NCI-H1092 treated with DMSO at 0.1 percent for 48 hours (cell line): ENCODE results near the gene CIB4.
"Not testable (repeated sequence)": the region's sequence is repeated elsewhere in the genome, so short reads cannot be mapped to it uniquely, and the experiment has no call there.

ENCODE experiments used
- DNase-seq: peaks from one replicate; lab custom pipeline; 2025; lab: John Stamatoyannopoulos, UW

CIB4 gene

DNA sequence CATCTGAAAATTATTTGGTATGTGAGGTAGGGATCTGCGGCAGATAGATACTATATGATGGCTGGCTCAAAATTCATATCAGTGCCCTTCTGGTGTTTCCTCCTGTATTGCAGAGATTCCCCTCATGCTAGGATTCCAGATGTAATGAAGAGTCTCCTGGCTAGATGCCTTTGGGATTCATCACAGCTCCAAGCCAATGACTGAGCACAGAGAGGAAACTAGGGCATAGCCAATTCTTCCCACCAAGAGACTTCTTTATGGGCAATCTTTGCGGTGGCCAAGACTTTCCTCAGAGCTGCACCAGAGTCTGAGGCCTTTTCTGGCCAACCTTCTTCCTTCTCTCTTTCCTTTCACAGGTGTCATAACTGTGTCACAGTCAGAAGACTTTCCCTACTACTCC, 25.5 kb upstream of the CIB4 start:
- no peak for DNase-seq

DNA sequence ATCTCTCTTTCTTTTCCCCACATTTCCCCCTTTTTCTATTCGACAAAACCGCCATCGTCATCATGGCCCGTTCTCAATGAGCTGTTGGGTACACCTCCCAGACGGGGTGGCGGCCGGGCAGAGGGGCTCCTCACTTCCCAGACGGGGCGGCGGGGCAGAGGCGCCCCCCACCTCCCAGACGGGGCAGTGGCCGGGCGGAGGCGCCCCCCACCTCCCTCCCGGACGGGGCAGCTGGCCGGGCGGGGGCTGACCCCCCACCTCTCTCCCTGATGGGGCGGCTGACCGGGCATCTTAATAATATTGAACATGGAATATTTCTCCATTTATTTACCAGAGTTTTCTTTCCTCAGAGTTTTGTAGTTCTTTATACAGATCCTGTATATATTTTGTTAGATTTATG, 24.1 kb upstream of the CIB4 start:
- not testable (repeated sequence) for DNase-seq

DNA sequence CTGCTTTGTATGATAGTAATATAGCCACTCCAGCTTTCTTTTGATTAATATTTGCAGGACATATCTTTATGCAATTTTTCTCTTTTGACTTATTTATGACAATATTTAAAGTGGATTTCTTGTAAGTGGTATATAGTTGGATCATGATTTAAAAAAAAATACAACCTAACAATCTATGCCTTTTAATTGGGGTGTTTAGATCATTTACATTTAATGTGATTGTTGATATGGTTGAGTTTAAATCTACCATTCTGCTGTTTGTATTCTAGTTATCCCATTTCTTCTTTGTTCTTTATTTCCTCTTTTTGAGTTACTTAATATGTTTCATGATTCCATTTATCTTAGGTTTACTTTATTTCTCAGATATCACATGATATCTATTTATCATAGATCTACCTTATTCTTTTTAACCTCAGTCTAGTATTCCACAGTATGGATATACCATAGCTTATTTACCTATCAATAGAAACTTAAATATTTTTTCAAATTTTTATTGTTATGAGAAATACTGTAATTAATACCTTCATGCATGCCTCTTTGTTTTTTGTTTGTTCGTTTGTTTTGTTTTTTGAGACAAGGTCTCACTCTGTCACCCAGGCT, 19.3 kb upstream of the CIB4 start:
- no peak for DNase-seq

DNA sequence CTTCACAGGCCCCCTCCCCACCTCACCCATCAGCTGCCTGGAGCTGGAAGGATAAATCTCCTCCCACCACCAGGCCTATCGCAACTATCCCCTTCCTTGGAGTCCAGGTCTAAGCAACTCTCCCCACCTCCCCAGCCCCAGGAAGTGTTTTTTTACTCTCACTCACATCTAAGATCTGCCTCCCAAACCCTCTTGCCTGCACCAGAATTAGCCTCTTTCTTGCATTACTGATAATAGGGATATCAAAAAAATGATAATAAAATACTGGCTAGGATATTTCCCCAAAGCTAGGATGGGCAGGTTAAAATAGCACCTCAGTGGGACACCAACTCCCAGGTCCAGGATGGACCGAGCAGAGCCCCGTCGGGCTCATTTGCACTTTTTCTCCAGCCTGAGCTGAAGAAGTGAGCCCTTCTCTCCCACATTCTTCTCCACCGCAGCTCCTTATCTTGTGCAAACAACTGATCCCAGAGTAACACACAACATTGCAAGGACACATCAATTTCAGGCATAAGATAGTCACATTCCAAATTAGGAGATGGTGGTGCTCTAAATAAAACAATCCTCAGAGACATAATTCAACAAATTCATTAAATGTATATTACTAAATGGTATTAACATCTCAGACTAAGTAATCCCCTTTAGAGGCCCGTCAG, 17.7 kb upstream of the CIB4 start:
- no peak for DNase-seq

DNA sequence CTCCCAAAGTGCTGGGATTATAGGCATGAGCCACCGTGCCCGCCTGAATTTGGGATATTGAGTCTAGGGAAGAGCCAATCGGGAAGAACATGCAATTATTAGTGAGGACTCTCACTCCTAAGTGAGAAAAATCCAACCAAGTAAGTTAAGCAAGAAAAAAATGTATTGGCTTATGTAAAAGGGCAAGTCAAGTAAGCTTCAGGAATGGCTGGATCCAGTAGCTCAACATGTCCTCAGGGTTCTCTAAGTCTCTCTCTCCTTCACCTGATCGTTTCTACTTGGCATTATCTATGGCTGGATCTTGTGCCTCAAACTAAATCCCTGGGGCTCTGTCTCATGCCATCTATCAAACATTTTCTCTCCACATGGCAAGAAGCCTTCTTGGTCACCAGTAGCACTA, 16.1 kb upstream of the CIB4 start:
- no peak for DNase-seq

DNA sequence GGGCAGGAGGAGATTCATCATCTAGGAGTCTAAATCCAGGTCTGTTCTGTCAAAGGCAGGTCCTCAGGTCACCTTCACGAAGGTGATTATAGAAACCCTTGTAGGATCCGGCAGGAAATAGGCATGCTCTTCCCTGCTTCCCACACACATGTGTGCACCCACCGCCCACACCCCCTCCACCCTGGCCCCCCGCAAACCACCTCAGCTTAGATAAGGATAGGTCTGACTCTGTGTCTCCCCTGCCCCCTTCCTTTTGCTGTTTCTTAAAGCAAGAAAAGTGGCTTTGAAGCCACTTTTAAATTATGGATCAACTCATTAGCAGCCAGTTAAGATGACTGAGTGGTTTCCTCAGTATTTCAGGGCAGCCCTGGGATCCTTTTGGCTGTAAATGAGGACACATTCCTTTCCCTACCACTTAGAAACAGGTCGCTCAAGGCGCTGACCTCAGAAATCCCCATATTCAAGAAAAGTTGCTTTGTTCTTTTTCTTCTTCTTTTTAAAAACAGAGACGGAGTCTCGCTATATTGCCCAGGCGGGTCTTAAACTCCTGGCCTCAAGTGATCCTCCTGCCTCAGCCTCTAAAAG, 14.5 kb upstream of the CIB4 start:
- no peak for DNase-seq

DNA sequence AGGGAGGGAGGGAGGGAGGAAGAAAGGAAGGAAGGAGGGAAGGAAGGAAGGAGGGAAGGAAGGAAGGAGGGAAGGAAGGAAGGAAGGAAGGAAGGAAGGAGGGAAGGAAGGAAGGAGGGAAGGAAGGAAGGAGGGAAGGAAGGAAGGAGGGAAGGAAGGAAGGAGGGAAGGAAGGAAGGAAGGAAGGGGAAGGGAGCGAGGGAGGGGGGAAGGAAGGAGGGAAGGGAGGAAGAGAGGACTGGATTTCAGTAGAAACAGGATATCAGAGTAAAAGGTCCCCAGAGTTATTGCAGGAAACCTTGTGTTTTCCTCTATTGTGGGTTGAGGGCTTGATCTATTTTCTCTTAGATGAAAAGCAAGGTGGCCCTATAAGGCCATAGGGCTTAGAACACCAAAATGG, 14.0 kb upstream of the CIB4 start:
- DNase-seq = not testable (repeated sequence)

DNA sequence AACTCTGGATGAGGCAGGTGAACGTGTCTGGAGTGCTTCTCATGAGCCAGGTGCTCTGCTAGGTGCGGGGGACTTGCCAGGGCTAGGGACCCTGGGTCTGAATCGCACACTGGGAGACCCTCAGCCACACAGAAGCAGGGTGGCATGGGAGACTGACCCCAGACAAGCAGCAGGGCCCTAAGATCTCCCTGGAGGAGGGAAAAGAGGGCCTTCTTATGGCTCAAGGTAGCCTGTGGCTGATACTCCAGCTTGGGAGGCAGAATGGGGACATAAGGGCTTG, 12.8 kb upstream of the CIB4 start:
- DNase-seq = no peak

DNA sequence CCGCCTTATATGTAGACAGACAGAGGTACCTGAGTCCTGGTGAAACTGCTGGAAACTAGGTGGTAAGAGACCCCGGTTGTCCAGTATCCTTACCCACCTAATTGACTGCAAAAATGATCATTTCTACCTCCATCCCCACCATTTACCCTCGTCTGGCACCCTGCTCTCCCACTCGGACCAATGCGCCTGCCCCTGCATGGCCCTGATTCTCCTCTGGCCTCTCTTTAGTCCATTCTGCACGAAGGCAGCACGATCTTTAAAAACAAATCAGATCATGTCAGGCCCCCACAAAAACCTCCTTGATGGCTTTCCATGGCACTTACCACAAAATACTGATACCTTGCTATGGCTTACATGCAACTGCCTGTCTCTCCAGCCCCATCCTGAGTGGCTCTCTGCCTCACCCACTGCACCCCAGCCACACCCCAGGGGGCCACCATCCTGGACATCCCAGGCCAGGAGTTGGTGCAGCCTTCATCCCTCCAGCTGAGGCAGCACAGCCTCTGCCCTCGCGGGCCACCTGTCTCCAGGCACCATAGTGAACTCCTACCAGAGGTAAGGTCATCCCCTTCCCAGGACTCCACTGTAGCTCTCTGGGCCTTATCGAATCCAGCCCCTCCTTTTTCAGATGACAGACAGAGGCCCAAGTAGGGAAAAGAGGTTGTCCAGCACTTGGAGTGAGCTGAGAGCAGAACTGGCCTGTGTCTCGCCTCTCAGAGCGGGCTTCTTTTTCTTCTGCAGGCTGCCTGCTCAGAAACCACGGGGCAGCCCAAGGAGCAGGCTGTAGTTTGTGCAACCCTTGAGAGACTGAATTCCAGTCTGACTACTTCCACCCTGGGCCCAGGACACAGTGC, 12.3 kb upstream of the CIB4 start:
- no peak for DNase-seq

DNA sequence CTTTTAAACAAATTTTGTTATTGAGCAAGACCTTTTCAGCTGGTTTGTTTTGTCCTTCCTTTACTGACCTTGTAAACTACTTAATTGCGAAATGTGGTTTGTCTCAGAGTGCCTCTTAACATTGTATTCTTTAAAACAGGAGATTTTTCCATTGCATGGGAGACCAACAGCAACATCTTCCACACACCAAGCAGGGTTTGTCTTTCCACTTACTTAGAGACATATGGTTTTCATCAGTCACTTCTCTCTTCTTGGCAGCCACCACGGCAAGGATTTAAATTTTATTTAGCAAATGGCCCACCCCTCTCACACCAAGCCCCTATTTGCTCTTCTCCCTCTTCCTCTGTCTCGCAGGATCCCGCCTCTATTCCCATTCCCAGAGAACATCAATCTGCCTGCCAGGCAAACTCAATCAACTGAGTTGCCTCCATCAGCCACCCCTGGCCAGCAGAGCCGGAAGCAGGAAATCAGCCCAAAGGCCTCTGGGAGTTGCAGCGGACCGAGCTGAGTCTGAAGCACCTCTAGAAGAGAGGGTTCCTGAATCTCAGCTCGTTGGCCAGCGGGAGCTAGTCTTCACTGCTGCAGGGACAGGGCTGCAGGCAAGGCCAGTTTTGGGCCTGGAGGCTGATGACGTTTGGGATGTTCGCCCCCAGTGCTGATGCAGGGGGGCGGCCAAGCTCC, 11.3 kb upstream of the CIB4 start:
- DNase-seq = no peak

DNA sequence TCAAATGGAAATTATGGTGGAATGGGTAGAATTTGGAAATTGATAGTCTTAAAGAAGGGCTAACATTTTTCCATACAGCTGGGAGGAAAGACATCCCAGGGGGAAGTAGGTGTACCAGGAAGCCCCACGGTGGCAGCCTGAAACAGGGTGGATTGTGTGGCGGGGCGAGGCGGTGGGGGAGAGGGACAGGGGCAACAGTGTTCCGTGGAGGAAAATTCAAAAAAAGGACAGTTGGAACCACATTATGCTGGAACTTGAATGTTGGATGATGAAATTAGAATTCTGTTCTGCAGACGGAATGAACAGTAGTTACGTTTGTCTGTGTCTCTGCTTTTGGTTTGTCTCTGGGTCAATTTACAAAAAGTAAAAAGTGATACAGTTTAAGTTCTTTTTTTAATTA, 10.6 kb upstream of the CIB4 start:
- no peak for DNase-seq

DNA sequence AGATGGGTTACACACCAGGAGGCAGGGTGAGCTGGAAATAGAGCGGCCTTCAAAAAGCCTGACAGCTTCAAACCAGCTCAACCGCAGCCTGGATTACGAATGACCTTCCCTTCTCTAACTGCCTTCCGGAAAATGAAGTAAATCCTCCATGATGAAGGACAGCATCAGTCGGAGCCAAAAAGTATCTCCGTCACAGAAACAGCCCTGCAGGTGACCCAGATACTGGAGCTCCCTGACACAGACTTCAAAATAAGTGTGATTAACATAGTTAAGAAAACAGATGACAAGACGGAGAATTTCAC, 10.3 kb upstream of the CIB4 start:
- no peak for DNase-seq

DNA sequence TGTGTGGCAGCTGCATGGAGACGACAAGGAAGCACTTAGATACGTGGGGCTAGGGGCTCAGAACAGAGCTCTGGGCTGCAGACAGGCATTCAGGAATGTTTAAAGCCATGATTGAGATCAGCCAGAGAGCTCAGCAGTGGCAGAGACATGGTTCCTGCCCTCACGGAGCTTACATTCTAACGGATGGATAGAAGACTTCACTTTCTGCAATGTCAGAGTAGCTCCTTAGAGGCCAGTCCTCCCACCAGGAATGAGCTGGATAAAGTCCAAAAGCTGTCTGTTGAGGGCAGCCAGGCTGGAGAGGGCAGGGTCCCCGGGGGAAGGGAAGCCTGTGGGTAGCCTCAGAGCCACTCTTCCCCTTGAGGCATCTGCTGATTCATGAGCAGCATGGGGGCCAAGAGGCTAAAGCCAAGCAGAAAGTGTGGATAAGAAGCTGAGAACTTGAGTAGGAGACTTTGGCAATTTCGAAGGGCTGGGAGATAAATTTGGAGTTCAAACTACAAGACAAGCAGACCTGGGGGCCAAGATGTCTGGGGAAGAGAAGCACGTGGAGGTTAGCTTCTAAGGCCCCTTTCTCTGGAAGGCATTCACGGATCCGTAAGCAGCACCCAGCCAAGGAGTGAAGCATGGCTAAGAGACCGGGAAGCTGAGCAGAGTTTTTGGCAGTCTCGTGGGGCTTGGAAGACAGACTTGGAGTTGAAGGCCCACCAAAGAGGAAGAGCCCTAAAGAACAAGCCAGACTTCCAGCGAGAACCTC, 9.7 kb upstream of the CIB4 start:
- no peak for DNase-seq

DNA sequence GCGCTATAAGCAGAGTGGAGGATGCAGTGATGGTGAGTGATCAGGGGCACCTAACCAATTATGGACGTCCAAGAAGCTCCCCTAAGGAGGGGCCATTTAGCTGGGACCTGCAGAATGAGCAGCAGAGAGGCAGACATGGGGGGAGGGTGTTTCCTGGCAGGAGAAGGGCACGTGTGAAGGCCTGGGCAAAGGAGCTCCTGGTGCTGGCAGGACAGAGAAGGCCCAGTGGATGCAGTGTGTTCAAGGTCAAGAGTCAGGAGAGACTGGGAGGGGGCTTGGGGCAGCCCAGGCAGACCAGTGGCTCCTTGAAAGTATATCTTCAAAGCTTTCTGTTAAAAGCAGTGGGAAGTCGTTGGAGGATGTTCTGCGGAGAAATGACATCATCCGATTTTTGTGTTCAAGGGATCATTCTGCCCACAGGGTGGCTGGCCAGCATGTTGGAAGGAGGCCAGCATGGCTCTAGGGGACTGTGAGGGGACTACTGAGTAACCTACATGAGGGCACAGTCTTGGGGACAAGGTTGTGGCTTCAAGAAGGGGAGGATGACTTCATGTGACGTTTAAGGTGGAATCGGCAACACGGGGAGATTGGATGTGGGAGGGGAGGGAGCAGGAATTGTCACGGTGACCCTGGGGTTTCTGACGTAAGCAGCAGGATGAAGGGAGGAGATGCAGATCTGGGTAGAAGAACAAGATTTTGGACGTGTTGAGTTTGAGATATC, 9.0 kb upstream of the CIB4 start:
- DNase-seq = no peak

DNA sequence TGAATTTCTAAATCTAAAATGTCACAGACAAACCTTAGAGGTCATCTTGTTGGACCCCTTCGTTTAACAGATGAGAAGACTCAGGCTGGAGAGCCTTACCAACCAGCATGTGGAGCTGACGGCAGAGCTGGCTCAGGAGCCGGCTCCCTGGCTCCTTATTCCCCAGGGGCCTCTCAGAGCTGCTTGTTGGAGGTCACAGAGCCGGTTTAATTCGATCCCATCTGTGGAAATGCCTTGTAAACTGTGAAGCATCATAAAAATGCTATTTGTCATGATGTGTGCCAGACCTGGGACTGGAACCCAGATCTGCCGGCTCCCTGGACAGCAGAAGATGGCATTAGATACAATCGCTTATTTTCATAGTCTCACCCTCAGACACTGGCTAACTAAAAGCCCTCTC, 8.2 kb upstream of the CIB4 start:
- DNase-seq = no peak

DNA sequence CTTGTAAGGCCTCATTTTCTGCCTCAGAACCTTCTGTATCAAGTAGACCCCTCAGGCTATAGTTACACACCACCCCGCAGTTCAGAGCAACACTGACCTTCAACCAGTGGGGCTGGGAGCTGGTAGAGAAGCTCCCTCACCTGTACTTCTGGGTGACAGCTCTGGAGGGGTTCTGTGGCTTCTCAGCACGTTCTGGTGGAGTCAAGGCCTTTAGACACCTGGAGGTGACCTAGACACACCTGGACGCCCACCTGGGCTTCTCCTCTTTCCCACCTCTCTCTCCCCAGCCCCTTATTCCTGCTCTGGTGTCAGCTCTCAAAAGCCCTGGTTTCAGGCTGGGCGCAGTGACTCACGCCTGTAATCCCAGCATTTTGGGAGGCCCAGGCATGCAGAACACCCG, 7.3 kb upstream of the CIB4 start:
- no peak for DNase-seq

DNA sequence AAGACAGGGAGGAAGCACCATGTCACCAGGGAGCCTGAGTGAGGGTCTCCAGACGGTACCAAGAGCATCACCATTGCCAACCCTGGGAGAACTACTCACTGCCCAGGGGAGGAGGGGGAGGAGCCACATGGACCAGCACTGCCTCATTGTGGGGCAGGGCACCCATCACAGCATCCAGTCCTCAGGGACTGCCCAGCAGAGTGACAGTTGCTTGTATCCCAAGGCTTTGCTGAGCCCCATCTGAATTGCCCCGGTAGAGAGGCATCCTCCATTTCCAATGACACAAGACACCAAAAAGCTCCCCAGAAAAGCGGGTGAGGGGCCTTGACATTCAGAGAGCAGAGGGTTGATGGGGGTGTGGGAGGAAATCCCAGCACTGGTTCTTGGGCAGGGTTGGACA, 6.8 kb upstream of the CIB4 start:
- DNase-seq = no peak

DNA sequence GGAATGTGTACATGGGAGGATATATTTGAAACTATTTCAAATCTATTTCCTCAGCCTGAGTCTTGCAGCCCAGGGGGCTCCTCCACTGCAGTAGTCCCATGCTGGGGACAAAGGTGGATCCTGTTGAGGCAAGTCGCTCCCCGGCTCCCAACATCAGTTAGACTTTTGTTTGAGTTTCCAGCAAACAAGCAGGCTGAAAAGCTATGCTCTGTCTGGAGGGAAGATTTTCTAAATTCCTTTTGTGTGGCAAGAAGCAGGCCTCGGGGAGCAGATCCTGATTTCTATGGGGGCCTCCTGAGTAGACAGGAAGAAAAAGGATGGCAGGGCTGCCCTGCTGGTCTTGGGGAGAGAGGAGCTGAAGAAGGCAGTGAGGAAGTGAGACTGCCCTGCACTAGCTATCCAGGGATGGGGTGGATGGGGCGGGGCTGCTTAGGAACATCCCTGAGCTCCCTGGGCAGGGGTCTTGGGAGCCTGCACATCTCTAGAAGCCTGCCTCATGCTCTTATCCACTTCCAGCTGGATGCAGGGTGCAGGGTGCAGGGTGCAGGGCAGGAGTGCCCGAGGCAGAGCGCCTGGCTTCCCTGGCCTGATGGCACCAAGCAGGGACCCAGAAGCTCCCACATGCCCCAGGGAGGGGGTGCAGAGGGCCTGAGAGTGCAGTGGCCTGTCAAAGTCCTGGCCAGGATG, 6.0 kb upstream of the CIB4 start:
- no peak for DNase-seq

DNA sequence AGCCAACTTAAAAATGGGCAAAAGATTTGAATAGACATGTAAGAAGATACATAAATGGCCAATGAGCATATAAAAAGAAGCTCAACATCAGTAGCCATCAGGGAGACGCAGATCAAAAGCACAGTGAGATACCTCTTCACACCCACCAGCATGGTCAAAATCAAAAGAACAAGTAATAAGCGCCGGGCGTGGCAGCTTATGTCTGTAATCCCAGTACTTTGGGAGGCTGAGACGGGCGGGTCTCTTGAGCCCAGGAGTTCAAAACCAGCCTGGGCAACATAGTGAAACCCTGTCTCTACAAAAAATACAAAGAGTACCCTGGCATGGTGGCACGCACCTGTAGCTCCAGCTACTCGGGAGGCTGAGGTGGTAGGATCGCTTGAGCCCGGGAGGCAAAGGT, 4.6 kb upstream of the CIB4 start:
- DNase-seq = no peak

DNA sequence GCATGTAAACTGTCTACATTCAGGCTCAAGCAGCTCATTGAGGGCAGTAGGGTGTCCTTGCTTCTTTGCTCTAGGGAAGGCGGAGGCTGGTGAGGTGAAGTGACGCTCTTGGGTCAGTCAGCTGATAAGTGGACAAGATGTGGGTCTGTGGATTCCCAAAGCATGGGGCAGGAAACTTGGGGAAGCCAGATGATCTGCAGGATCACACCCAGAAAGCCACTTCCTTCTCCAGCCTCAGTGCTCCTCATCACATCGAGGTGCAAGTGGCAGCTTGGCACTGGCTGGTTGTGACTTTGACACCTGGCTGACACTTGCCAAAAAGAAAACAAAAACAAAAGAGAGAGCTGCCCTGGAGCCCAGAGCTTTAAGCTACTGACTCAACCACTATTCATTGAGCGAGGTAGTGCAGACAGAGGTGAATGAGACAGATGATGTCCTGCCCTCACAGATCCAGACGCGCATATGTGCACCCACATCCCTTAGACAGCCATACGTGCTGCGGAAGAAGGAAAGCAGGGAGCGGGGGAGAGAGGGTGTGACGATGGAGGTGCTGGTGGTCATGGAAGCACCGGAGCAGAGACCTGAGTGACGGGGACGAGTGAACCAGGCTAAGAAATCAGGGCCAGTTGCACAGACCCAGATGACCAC, 3.1 kb upstream of the CIB4 start:
- no peak for DNase-seq
